A549 (cell line): ENCODE measurements around the gene EDN1. TPM values are rescaled to one million over a fixed set of nuclear protein-coding genes. Genes with fewer than 3 reads are reported as not detected.

Experiments used
- ATAC-seq, 2 experiments: fragments of 200-7000 bp in 1 of 2; fragments of >200 bp in 1 of 2; cut with Nextera tagmentation in 1 of 2; cut with Tn5 transposase in 1 of 2; 3 replicates each; pipeline versions ENCODE4 v1.8.0 to v1.9.1; 2018 to 2020; ENCODE audit warnings: mild to moderate bottlenecking in 1 of 2, moderate library complexity in 1 of 2
- CTCF ChIA-PET: fragments of 300-600 bp; sonication (Branson Sonifier 250); formaldehyde crosslinking; extraction: SDS; loops from one replicate; lab custom pipeline; 2021; ENCODE audit warnings: antibody characterized with exemption, inconsistent platforms; lab: Yijun Ruan, JAX
- POLR2A ChIA-PET: fragments of 350-600 bp; formaldehyde crosslinking; extraction: SDS; loops from one replicate; lab custom pipeline; 2021; ENCODE audit warnings: antibody characterized with exemption, inconsistent platforms; lab: Yijun Ruan, JAX
- DNase-seq, 2 experiments: peaks; one replicate each; pipeline versions ENCODE4 v3.0.0 to v3.0.0-alpha.2; 2011 to 2016; ENCODE audit warnings: low read depth in 1 of 2, low spot score in 1 of 2
- FAIRE-seq: peaks from 2 replicates; lab custom pipeline; 2011; peaks lifted over from hg19 to GRCh38; lab: Jason Lieb, UNC
- H3K27ac ChIP-seq, 2 experiments: fragments of >200 bp; sonication (Bioruptor Twin); formaldehyde crosslinking; 3 replicates each; pipeline ENCODE4 v1.5.1; 2016 to 2017
- H3K4me1 ChIP-seq: fragments of >200 bp; sonication (Bioruptor Twin); formaldehyde crosslinking; 3 replicates; pipeline ENCODE4 v1.6.1; 2016
- H3K4me2 ChIP-seq: fragments of >200 bp; sonication (Bioruptor Twin); formaldehyde crosslinking; 3 replicates; pipeline ENCODE4 v1.6.1; 2016
- H3K4me3 ChIP-seq: fragments of >200 bp; sonication (Bioruptor Twin); formaldehyde crosslinking; 3 replicates; pipeline ENCODE4 v1.5.1; 2016
- H3K9me3 ChIP-seq: fragments of >200 bp; sonication (Bioruptor Twin); formaldehyde crosslinking; 3 replicates; pipeline ENCODE4 v1.6.1; 2016
- ATOH8 ChIP-seq: fragments of 250-450 bp; sonication (Bioruptor Pico); IDR thresholded peaks from 2 replicates; pipeline ENCODE4 v1.5.0; 2020; ENCODE audit warnings: low read depth, mild to moderate bottlenecking, moderate library complexity
- CBX8 ChIP-seq: fragments of 200-600 bp; sonication (generic); IDR thresholded peaks from 2 replicates; pipeline ENCODE4 v1.6.1; 2016
- CEBPB ChIP-seq, 2 experiments: fragments of >200 bp in 1 of 2; sonication (Bioruptor Twin) in 1 of 2; formaldehyde crosslinking in 1 of 2; IDR thresholded peaks; 2 replicates each; pipeline ENCODE4 v1.6.1; 2012 to 2016
- EHF ChIP-seq: fragments of 250-450 bp; sonication (Bioruptor Pico); IDR thresholded peaks from 2 replicates; pipeline ENCODE4 v1.5.0; 2020; ENCODE audit warnings: mild to moderate bottlenecking
- EHMT2 ChIP-seq: fragments of 200-600 bp; sonication (generic); IDR thresholded peaks from 2 replicates; pipeline ENCODE4 v1.6.1; 2016; ENCODE audit warnings: antibody characterized with exemption, low read depth, mild to moderate bottlenecking, moderate library complexity
- EP300 ChIP-seq, 2 experiments: fragments of >200 bp; sonication (Bioruptor Twin); formaldehyde crosslinking; IDR thresholded peaks; 2 replicates in 1 of 2; 3 replicates in 1 of 2; pipeline ENCODE4 v1.6.1; 2016 to 2017
- FOSB ChIP-seq: fragments of 250-450 bp; sonication (Bioruptor Pico); IDR thresholded peaks from 2 replicates; pipeline ENCODE4 v1.5.0; 2020; ENCODE audit warnings: mild to moderate bottlenecking, moderate library complexity
- FOSL2 ChIP-seq, 2 experiments: fragments of 450-650 bp in 1 of 2; fragments of >200 bp in 1 of 2; sonication (Bioruptor Twin) in 1 of 2; formaldehyde crosslinking; IDR thresholded peaks; 2 replicates each; pipeline versions ENCODE4 v1.5.0 to v1.6.1; 2016 to 2020; ENCODE audit warnings: mild to moderate bottlenecking in 1 of 2, moderate library complexity in 1 of 2
- FOXS1 ChIP-seq: fragments of 250-450 bp; sonication (Bioruptor Pico); IDR thresholded peaks from 2 replicates; pipeline ENCODE4 v1.5.0; 2020; ENCODE audit warnings: mild to moderate bottlenecking, moderate library complexity
- GATA3 ChIP-seq: IDR thresholded peaks from 2 replicates; pipeline ENCODE4 v1.6.1; 2012; ENCODE audit warnings: borderline replicate concordance
- HDAC2 ChIP-seq: fragments of 200-600 bp; sonication (generic); IDR thresholded peaks from 2 replicates; pipeline ENCODE4 v1.6.1; 2016
- HMGXB4 ChIP-seq: fragments of 250-450 bp; sonication (Bioruptor Pico); IDR thresholded peaks from 2 replicates; pipeline ENCODE4 v1.5.0; 2021; ENCODE audit warnings: mild to moderate bottlenecking, moderate library complexity, borderline replicate concordance
- MAFK ChIP-seq: fragments of 450-650 bp; IDR thresholded peaks from 2 replicates; pipeline ENCODE4 v1.6.1; 2014; ENCODE audit not compliant: partially characterized antibody
- MYC ChIP-seq: IDR thresholded peaks from 2 replicates; pipeline ENCODE4 v1.6.1; 2012; ENCODE audit warnings: mild to moderate bottlenecking, inconsistent platforms, low read length, improper control_type of control experiment, borderline replicate concordance
- NPAS2 ChIP-seq: fragments of 250-450 bp; sonication (Bioruptor Pico); IDR thresholded peaks from 2 replicates; pipeline ENCODE4 v1.8.0; 2022; ENCODE audit warnings: mild to moderate bottlenecking, moderate library complexity, borderline replicate concordance
- PBX3 ChIP-seq: IDR thresholded peaks from 2 replicates; pipeline ENCODE4 v1.6.1; 2012
- POLR2A ChIP-seq: IDR thresholded peaks from 2 replicates; pipeline ENCODE4 v1.6.1; 2012; ENCODE audit warnings: mild to moderate bottlenecking, low read length
- RARB ChIP-seq: fragments of 250-450 bp; sonication (Bioruptor Pico); IDR thresholded peaks from 2 replicates; pipeline ENCODE4 v1.8.0; 2021; ENCODE audit warnings: mild to moderate bottlenecking, moderate library complexity
- ZFP36 ChIP-seq: fragments of 450-650 bp; IDR thresholded peaks from 2 replicates; pipeline ENCODE4 v1.6.1; 2014; ENCODE audit warnings: borderline replicate concordance; ENCODE audit not compliant: partially characterized antibody
- WGBS: methylation state at CpG from one replicate; pipeline ENCODE4 v1.1.6; 2017; ENCODE audit errors: missing lambda C conversion rate; 5-methylcytosine and 5-hydroxymethylcytosine counted together
- polyA plus RNA-seq, 4 experiments: library from polyadenylated mRNA; depleted of rRNA in 3 of 4; stranded (reverse); fragments of >200 nt; fragmentation: RNase III in 1 of 4; extraction: RNeasy Plus Mini Kit Qiagen cat#74134 plus additional on column Dnase treatment in 1 of 4; gene quantifications; 2 replicates in 3 of 4; 3 replicates in 1 of 4; pipeline ENCODE4 v1.2.3, GENCODE V29; 2011 to 2017

Gene EDN1
- polyA plus RNA-seq, 2 of the 4 experiments (the other 2 are of a cell fraction): 33.5 to 87.4 TPM

GRCh38 chr6:12278915-12279314 lies 11.2 kb upstream of the EDN1 start:
- CTCF ChIA-PET: interaction anchor here (0.9 to 2.0 kb wide), 4 partner anchors 8 to 694 kb away, joined by 3 to 5 read pairs (median 4); partner anchors contain the start of gene EDN1
- H3K4me3 ChIP-seq: no peak overlapping the region

DNA sequence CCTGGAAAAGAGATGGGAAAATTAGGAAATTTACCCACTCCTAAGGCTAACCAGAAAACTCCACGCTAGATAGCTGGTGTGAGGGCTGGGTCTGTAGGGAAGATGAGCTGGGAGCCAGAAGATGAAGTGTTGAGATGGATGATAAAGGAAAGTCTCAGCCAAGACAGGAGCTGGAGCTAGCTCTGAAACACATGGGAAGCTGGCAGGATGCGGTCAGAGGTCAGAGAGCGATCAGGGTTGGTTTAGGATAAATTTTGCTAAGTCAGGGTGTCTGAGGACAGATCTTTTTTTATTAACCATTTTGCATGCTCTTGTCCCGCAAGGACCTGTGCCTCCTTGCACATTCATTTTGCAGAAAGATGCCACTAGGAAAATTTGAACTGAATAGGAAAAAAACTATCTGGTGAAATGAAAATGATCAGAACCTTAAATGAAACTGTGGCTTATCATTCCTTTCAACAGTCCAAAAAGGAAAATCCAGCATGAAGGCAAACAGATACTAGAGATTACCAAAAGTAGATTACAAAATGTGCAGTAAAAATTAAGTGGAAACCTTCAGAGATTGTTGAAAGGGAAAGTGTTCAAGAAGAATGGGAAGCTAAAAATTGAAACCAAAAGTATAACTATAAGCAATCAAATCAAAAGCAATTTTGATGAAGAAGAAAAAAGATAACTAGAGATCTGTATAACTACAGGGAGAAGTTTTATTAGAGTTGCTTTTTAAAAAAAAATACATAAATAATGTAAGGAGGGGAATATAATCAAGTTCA lies 10.7 kb upstream of the EDN1 start:
- DNase-seq: peak in 1 of 2 experiments; percentile 23
- TF ChIP-seq MAFK (peak; percentile 34), CBX8 (no peak)
- POLR2A ChIA-PET: interaction anchor here (2.6 kb wide), 1 partner anchor 11 kb away, joined by 8 read pairs; the partner anchor contains the start of gene EDN1
- Histone ChIP-seq H3K4me3 (peak overlapping the region; percentile 5; the same call in 1 of the 3 replicates), H3K4me1 (peaks cover 50% of the 10 kb centered on the region), H3K4me2 (peak overlapping the region; percentile 72), H3K27ac (peak overlapping the region; percentile 56 to 62), H3K9me3 (no peaks in the 10 kb centered on the region)
- 34% methylated on average over 4 of the region's 4 CpGs for WGBS
- peak; percentile 34 to 66; a peak in 4 of 6 replicates for ATAC-seq
- CTCF ChIA-PET: interaction anchor here (0.9 to 1.3 kb wide), 2 partner anchors 10 kb away, joined by 4 to 5 read pairs; partner anchors contain the start of gene EDN1
- no peak for FAIRE-seq

More at GRCh38 chr6:12278915-12279314, 11.2 kb upstream of the EDN1 start:
- peak overlapping the region; percentile 56 to 62 for H3K27ac ChIP-seq
- DNase-seq (no peak), ATAC-seq (no peak), FAIRE-seq (no peak)
- no peaks in the 10 kb centered on the region for H3K9me3 ChIP-seq
- peak overlapping the region; percentile 72 for H3K4me2 ChIP-seq
- POLR2A ChIA-PET: interaction anchor here (2.6 kb wide), 1 partner anchor 12 kb away, joined by 8 read pairs; the partner anchor contains the start of gene EDN1
- TF ChIP-seq HMGXB4 (CRISPR knock-in tag) (no peak), MYC (no peak), EHF (no peak), HDAC2 (no peak), CEBPB (IDR thresholded peaks at IDR 0.05) (no peak), PBX3 (no peak), NPAS2 (CRISPR knock-in tag) (no peak), FOXS1 (CRISPR knock-in tag) (no peak), POLR2A (no peak), ATOH8 (no peak), EP300 (IDR thresholded peaks at IDR 0.05) (no peak), FOSB (CRISPR knock-in tag) (no peak), EHMT2 (no peak)
- peaks cover 45% of the 10 kb centered on the region for H3K4me1 ChIP-seq

GRCh38 chr6:12280458-12280857 lies 9.7 kb upstream of the EDN1 start:
- Histone ChIP-seq H3K4me2 (peak overlapping the region; percentile 72), H3K4me1 (peaks cover 42% of the 10 kb centered on the region; the same call in 2 of the 3 replicates), H3K9me3 (no peaks in the 10 kb centered on the region), H3K27ac (peak overlapping the region; percentile 56 to 82), H3K4me3 (no peak overlapping the region)
- TF ChIP-seq RARB (no peak), GATA3 (peak; percentile 56; the same call in 1 of the 2 replicates), ZFP36 (no peak), FOSL2 (IDR thresholded peaks at IDR 0.05) (no peak), FOSL2 (CRISPR knock-in tag; IDR thresholded peaks at IDR 0.05) (peak; percentile 31; the same call in 1 of the 2 replicates)
- ATAC-seq (peak in 1 of 2 experiments; percentile 70; a peak in 3 of 6 replicates), FAIRE-seq (no peak), DNase-seq (peak in 1 of 2 experiments; percentile 29)
- 10% methylated on average over 5 of the region's 5 CpGs for WGBS
- POLR2A ChIA-PET: interaction anchor here (2.6 kb wide), 1 partner anchor 10 kb away, joined by 8 read pairs; the partner anchor contains the start of gene EDN1
- CTCF ChIA-PET: interaction anchor here (0.9 kb wide), 1 partner anchor 9 kb away, joined by 4 read pairs; the partner anchor contains the start of gene EDN1
